DND-41 (cell line): ENCODE results near the gene GSE1.

Experiments
- ATAC-seq: fragments of 200-7000 bp; cut with Tn5 transposase; 3 replicates; pipeline ENCODE4 v1.9.1; 2021; ENCODE audit warnings: low read depth; ENCODE audit not compliant: insufficient read depth
- DNase-seq: peaks from one replicate; pipeline ENCODE4 v3.0.0-alpha.2; 2020
- H2AFZ ChIP-seq: 2 replicates; pipeline ENCODE4 v1.6.0; 2012; ENCODE audit warnings: low read depth, low read length
- H3K27ac ChIP-seq: 2 replicates; pipeline ENCODE4 v1.5.1; 2012; ENCODE audit warnings: low read length, inconsistent platforms
- H3K27me3 ChIP-seq: fragments of 200-600 bp; sonication (generic); 2 replicates; pipeline ENCODE4 v1.6.0; 2012; ENCODE audit warnings: low read length, mild to moderate bottlenecking, inconsistent platforms; ENCODE audit not compliant: insufficient read depth, poor library complexity
- H3K36me3 ChIP-seq: 2 replicates; pipeline ENCODE4 v1.5.1; 2012; ENCODE audit warnings: low read length, inconsistent platforms; ENCODE audit not compliant: insufficient read depth
- H3K4me1 ChIP-seq: 2 replicates; pipeline ENCODE4 v1.5.1; 2012; ENCODE audit warnings: mild to moderate bottlenecking, low read length; ENCODE audit not compliant: insufficient read depth
- H3K4me2 ChIP-seq: 2 replicates; pipeline ENCODE4 v1.6.0; 2012; ENCODE audit warnings: mild to moderate bottlenecking, moderate library complexity, low read length, inconsistent platforms; ENCODE audit not compliant: insufficient read depth
- H3K4me3 ChIP-seq, 2 experiments: fragments of 200-600 bp in 1 of 2; shearing (Covaris generic) in 1 of 2; 2 replicates each; pipeline ENCODE4 v1.5.1; 2012 to 2016; ENCODE audit warnings: inconsistent platforms in 2 of 2, low read length in 2 of 2, mild to moderate bottlenecking in 2 of 2, low read depth in 1 of 2, moderate library complexity in 1 of 2
- H3K79me2 ChIP-seq: 2 replicates; pipeline ENCODE4 v1.6.0; 2012; ENCODE audit warnings: low read length, inconsistent platforms; ENCODE audit not compliant: insufficient read depth
- H3K9ac ChIP-seq: 2 replicates; pipeline ENCODE4 v1.6.0; 2012; ENCODE audit warnings: low read depth, mild to moderate bottlenecking, inconsistent platforms, low read length, moderate library complexity
- H3K9me3 ChIP-seq: 2 replicates; pipeline ENCODE4 v1.5.1; 2012; ENCODE audit warnings: low read length, moderate library complexity, mild to moderate bottlenecking, inconsistent platforms; ENCODE audit not compliant: insufficient read depth, severe bottlenecking
- H4K20me1 ChIP-seq: 2 replicates; pipeline ENCODE4 v1.6.0; 2012; ENCODE audit warnings: low read length; ENCODE audit not compliant: insufficient read depth
- CTCF ChIP-seq: IDR thresholded peaks from 2 replicates; pipeline ENCODE4 v1.5.1; 2012; ENCODE audit warnings: borderline replicate concordance, low read length, moderate library complexity, mild to moderate bottlenecking; ENCODE audit not compliant: poor library complexity, severe bottlenecking; ENCODE audit errors: extremely low read depth
- EZH2 ChIP-seq: IDR thresholded peaks from 3 replicates; pipeline ENCODE4 v1.6.1; 2012; ENCODE audit warnings: borderline replicate concordance, low read depth, mild to moderate bottlenecking, moderate library complexity, low read length, inconsistent platforms; ENCODE audit not compliant: severe bottlenecking

GSE1 gene

DNA sequence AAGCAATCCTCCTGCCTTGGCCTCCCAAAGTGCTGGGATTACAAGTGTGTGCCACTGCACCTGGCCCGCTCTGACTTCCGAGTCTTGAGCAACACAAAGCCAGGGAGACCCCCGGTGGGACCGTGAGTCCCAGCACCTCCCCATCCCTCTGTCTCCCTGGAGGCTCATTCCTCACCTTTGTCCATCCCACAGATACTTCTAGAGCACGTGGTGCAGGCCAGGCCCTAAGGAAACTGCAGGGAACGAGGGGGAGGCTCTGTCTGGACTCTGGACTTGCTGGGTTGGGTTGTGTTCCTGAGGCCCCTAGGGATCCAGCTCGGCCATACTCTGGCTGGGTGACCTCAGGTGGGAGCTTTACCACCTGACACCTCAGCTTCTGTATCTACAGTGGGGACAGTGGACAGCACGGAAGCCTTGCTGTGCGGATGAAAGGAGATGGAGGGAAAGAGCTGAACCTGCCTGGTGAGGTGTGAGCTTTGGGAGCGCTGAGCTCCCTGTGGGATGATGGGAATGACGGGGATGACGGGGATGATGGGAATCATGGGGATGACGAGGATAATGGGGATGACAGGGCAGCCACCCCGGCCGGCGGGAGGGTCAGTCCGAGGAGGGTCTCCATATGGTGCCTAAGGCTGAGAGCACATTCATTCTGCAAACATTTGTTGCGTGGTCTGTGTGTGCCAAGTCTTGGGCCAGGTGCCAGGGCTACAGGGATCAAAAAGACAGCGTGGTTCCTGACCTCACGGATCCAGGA, 111.2 kb downstream of the GSE1 start:
- Histone ChIP-seq H3K4me2 (no peak overlapping the region), H2AFZ (no peak overlapping the region), H3K9me3 (no peaks in the 10 kb centered on the region), H3K27ac (no peak overlapping the region), H3K36me3 (no peaks in the 10 kb centered on the region), H3K4me1 (no peaks in the 10 kb centered on the region), H4K20me1 (no peaks in the 10 kb centered on the region), H3K27me3 (peaks cover 4% of the 10 kb centered on the region), H3K4me3 (no peak overlapping the region), H3K79me2 (no peaks in the 10 kb centered on the region), H3K9ac (no peak overlapping the region)
- TF ChIP-seq CTCF = no peak
- DNase-seq (no peak), ATAC-seq (no peak)

DNA sequence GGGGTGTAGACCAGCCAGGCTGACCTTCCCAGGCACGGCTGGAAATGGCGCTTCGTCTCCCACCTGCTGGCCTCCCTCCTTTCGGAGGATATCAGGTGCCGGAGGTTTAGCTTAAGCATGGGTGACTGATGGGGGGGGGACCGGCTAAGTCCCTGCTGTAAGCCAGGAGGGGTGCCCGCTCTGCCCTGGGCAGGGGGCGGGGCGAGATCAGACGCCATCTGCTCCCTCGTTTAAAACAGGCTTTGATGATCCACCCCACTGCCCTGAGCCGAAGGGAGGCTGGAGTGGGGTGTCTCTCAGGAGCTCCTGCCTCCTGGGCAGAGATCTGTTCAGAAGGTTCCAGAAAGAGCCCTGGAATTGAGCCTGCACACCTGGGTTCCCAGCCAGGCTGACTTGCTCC, 111.8 kb downstream of the GSE1 start:
- H3K79me2 ChIP-seq = no peaks in the 10 kb centered on the region
- H3K27ac ChIP-seq = no peak overlapping the region
- no peak for ATAC-seq
- TF ChIP-seq CTCF (no peak), EZH2 (no peak)
- H3K4me1 ChIP-seq = no peaks in the 10 kb centered on the region
- no peak for DNase-seq
- no peaks in the 10 kb centered on the region for H4K20me1 ChIP-seq
- H3K27me3 ChIP-seq = peaks cover 4% of the 10 kb centered on the region
- H3K4me3 ChIP-seq = no peak overlapping the region
- no peaks in the 10 kb centered on the region for H3K36me3 ChIP-seq
- no peaks in the 10 kb centered on the region for H3K9me3 ChIP-seq
- no peak overlapping the region for H3K4me2 ChIP-seq
- no peak overlapping the region for H2AFZ ChIP-seq
- no peak overlapping the region for H3K9ac ChIP-seq
